Mesenchymal stem cell (in vitro differentiated cells and primary cell): ENCODE measurements around the gene MYLK2.

ENCODE experiments used
- DNase-seq: peaks from one replicate; pipeline ENCODE4 v3.0.0-alpha.2; 2013
- H2AFZ ChIP-seq: one replicate; pipeline ENCODE4 v1.6.1; 2013; ENCODE audit warnings: low read depth, mild to moderate bottlenecking, control low read depth, inconsistent platforms, low read length, moderate library complexity
- H2AK5ac ChIP-seq: 2 replicates; pipeline ENCODE4 v1.6.1; 2013; ENCODE audit warnings: low read length, moderate library complexity, mild to moderate bottlenecking, inconsistent platforms; ENCODE audit not compliant: severe bottlenecking
- H2BK120ac ChIP-seq: one replicate; pipeline ENCODE4 v1.6.1; 2013; ENCODE audit warnings: low read depth, mild to moderate bottlenecking, inconsistent platforms, low read length, moderate library complexity
- H2BK12ac ChIP-seq, 2 experiments: one replicate each; pipeline ENCODE4 v1.6.1; 2013; ENCODE audit warnings: inconsistent platforms in 2 of 2, low read length in 2 of 2, mild to moderate bottlenecking in 2 of 2, moderate library complexity in 2 of 2, control low read depth in 1 of 2
- H2BK15ac ChIP-seq: one replicate; pipeline ENCODE4 v1.6.1; 2013; ENCODE audit warnings: mild to moderate bottlenecking, low read depth, inconsistent platforms; ENCODE audit not compliant: poor library complexity, severe bottlenecking
- H2BK5ac ChIP-seq: 2 replicates; pipeline ENCODE4 v1.6.1; 2013; ENCODE audit warnings: low read depth, mild to moderate bottlenecking, low read length, control low read depth, inconsistent platforms; ENCODE audit not compliant: poor library complexity, severe bottlenecking
- H3K14ac ChIP-seq, 2 experiments: one replicate each; pipeline ENCODE4 v1.6.1; 2013; ENCODE audit warnings: inconsistent platforms in 2 of 2, low read length in 2 of 2, control low read depth in 1 of 2, mild to moderate bottlenecking in 1 of 2, moderate library complexity in 1 of 2
- H3K18ac ChIP-seq, 2 experiments: one replicate each; pipeline ENCODE4 v1.6.1; 2013; ENCODE audit warnings: inconsistent platforms in 2 of 2, low read length in 2 of 2, control low read depth in 1 of 2, low read depth in 1 of 2, mild to moderate bottlenecking in 1 of 2
- H3K23ac ChIP-seq, 2 experiments: one replicate each; pipeline ENCODE4 v1.6.1; 2013; ENCODE audit warnings: inconsistent platforms in 2 of 2, low read length in 2 of 2, mild to moderate bottlenecking in 2 of 2, moderate library complexity in 2 of 2, control low read depth in 1 of 2
- H3K27ac ChIP-seq: 2 replicates; pipeline ENCODE4 v1.5.1; 2013; ENCODE audit warnings: mild to moderate bottlenecking, moderate library complexity, low read length, control low read depth, inconsistent platforms; ENCODE audit not compliant: poor library complexity, severe bottlenecking
- H3K27me3 ChIP-seq, 2 experiments: 2 replicates each; pipeline versions ENCODE4 v1.6.1 to v1.7.0; 2013; ENCODE audit warnings: low read length in 2 of 2, mild to moderate bottlenecking in 2 of 2, moderate library complexity in 2 of 2, control low read depth in 1 of 2, inconsistent platforms in 1 of 2; ENCODE audit not compliant: control insufficient read depth in 1 of 2, insufficient read depth in 1 of 2
- H3K36me3 ChIP-seq, 2 experiments: 2 replicates each; pipeline versions ENCODE4 v1.6.1 to v1.7.0; 2013; ENCODE audit warnings: low read length in 2 of 2, control low read depth in 1 of 2, inconsistent platforms in 1 of 2, low read depth in 1 of 2, mild to moderate bottlenecking in 1 of 2; ENCODE audit not compliant: insufficient read depth in 2 of 2, control insufficient read depth in 1 of 2
- H3K4ac ChIP-seq, 2 experiments: one replicate each; pipeline ENCODE4 v1.6.1; 2013; ENCODE audit warnings: inconsistent platforms in 2 of 2, low read length in 2 of 2, mild to moderate bottlenecking in 2 of 2, moderate library complexity in 2 of 2, control low read depth in 1 of 2, low read depth in 1 of 2
- H3K4me1 ChIP-seq: 2 replicates; pipeline ENCODE4 v1.6.1; 2013; ENCODE audit warnings: low read depth, low read length, control low read depth; ENCODE audit not compliant: control insufficient read depth, insufficient read depth
- H3K4me2 ChIP-seq: 2 replicates; pipeline ENCODE4 v1.6.1; 2013; ENCODE audit warnings: low read length, mild to moderate bottlenecking, inconsistent platforms; ENCODE audit not compliant: poor library complexity, severe bottlenecking
- H3K4me3 ChIP-seq, 2 experiments: 2 replicates each; pipeline versions ENCODE4 v1.5.1 to v1.7.0; 2013; ENCODE audit warnings: low read length in 2 of 2, mild to moderate bottlenecking in 2 of 2, control low read depth in 1 of 2, low read depth in 1 of 2; ENCODE audit not compliant: insufficient read depth in 1 of 2
- H3K79me1 ChIP-seq: replicated peaks from 2 replicates; pipeline ENCODE4 v1.6.1; 2013; ENCODE audit warnings: mild to moderate bottlenecking, control low read depth, low read length, inconsistent platforms; ENCODE audit not compliant: poor library complexity, severe bottlenecking
- H3K9ac ChIP-seq: 2 replicates; pipeline ENCODE4 v1.7.0; 2013; ENCODE audit warnings: mild to moderate bottlenecking, low read length, moderate library complexity
- H3K9me3 ChIP-seq: 2 replicates; pipeline ENCODE4 v1.7.0; 2013; ENCODE audit warnings: mild to moderate bottlenecking, low read length; ENCODE audit not compliant: control insufficient read depth
- H4K8ac ChIP-seq: one replicate; pipeline ENCODE4 v1.6.1; 2013; ENCODE audit warnings: inconsistent platforms, mild to moderate bottlenecking, low read length, moderate library complexity
- H4K91ac ChIP-seq: one replicate; pipeline ENCODE4 v1.6.1; 2013; ENCODE audit warnings: mild to moderate bottlenecking, low read length, inconsistent platforms
- WGBS: methylation state at CpG from one replicate; pipeline ENCODE4 v1.1.7; 2013; ENCODE audit warnings: mixed read lengths; 5-methylcytosine and 5-hydroxymethylcytosine counted together

Gene MYLK2

DNA sequence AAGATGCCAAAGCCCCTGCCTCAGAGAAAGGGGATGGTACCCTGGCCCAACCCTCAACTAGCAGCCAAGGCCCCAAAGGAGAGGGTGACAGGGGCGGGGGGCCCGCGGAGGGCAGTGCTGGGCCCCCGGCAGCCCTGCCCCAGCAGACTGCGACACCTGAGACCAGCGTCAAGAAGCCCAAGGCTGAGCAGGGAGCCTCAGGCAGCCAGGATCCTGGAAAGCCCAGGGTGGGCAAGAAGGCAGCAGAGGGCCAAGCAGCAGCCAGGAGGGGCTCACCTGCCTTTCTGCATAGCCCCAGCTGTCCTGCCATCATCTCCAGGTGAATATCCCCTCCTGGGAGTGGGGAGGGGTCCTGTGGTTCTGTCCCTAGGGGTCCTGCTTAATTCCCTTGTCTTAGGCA, 1.1 kb downstream of the MYLK2 start:
- Histone ChIP-seq H3K9ac (no peak overlapping the region), H2BK5ac (no peak overlapping the region), H3K27me3 (peaks cover 4 to 52% of the 10 kb centered on the region in 2 experiments), H4K8ac (no peak overlapping the region), H2BK120ac (no peak overlapping the region), H4K91ac (no peak overlapping the region), H2AK5ac (no peak overlapping the region), H3K4me1 (peaks cover 34% of the 10 kb centered on the region), H2BK12ac (no peak overlapping the region), H3K4me3 (no peak overlapping the region), H3K4ac (no peak overlapping the region), H3K14ac (no peak overlapping the region), H3K36me3 (no peaks in the 10 kb centered on the region), H3K9me3 (no peaks in the 10 kb centered on the region), H2BK15ac (no peak overlapping the region), H3K79me1 (no peaks in the 10 kb centered on the region), H2AFZ (no peak overlapping the region), H3K18ac (no peak overlapping the region), H3K4me2 (no peak overlapping the region), H3K23ac (no peak overlapping the region), H3K27ac (no peak overlapping the region)
- 82% methylated on average over 6 of the region's 6 CpGs for WGBS
- no peak for DNase-seq

DNA sequence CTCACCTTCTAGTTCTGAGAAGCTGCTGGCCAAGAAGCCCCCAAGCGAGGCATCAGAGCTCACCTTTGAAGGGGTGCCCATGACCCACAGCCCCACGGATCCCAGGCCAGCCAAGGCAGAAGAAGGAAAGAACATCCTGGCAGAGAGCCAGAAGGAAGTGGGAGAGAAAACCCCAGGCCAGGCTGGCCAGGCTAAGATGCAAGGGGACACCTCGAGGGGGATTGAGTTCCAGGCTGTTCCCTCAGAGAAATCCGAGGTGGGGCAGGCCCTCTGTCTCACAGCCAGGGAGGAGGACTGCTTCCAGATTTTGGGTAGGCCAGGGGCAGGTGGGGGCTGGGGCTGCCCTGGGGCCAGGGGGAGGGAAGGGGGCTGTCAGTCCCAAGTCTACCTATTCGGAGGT, 2.3 kb downstream of the MYLK2 start:
- H2AFZ ChIP-seq: no peak overlapping the region
- H3K4me2 ChIP-seq: no peak overlapping the region
- no peaks in the 10 kb centered on the region for H3K9me3 ChIP-seq
- no peak overlapping the region for H2BK12ac ChIP-seq
- H3K4me3 ChIP-seq: no peak overlapping the region
- no peak for DNase-seq
- H3K36me3 ChIP-seq: no peaks in the 10 kb centered on the region
- H2BK5ac ChIP-seq: no peak overlapping the region
- no peak overlapping the region for H3K4ac ChIP-seq
- no peak overlapping the region for H3K14ac ChIP-seq
- H2AK5ac ChIP-seq: no peak overlapping the region
- no peak overlapping the region for H2BK15ac ChIP-seq
- no peak overlapping the region for H3K18ac ChIP-seq
- H4K91ac ChIP-seq: no peak overlapping the region
- peaks cover 14 to 64% of the 10 kb centered on the region in 2 experiments for H3K27me3 ChIP-seq
- no peaks in the 10 kb centered on the region for H3K79me1 ChIP-seq
- H3K9ac ChIP-seq: no peak overlapping the region
- no peak overlapping the region for H4K8ac ChIP-seq
- H3K23ac ChIP-seq: no peak overlapping the region
- 67% methylated on average over 4 of the region's 5 CpGs for WGBS
- H3K27ac ChIP-seq: no peak overlapping the region
- no peak overlapping the region for H2BK120ac ChIP-seq
- peaks cover 27% of the 10 kb centered on the region for H3K4me1 ChIP-seq

DNA sequence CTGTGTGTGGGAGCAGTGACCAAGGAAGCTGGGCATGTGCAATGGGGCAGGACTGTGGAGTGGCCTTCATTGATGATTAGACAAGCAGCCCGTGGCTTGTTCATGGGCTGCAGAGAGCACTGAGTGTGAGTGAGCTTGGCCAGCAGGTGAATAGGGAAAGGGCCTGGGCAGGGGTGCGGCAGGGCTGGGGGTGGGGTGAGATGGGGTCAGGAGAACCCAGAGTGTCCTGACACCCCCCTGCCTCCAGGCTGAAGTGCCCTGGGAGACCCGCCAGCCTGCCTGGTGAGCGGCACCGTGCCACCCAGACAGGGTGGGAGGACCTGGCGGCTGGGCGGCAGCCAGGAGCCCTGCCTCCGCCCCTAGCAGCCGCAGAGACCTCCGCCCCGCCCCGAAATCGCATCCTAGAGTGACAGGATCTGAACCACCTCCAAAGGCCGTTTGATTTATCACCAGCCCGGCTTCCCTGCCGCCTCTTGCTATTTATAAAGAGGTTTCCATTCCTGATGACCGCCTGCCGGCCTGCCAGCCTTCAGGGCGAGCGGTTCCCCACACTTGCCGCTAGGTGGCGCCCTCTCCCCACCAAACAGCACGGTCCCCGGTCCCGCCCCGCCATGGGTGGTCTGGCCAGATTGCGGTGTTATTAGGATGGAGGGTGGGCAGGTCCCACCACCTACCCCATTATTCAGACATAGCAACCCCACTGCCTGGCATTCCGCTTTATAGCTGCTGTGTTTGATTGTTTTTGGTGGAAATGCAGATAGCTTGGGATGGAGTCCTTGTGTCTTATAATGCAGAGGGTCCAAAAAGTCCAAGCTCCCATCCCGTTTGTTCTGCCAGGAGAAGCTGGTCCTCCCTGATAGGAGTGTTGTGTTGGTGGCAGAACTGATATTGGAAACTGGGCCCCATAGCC, 3.5 kb downstream of the MYLK2 start:
- Histone ChIP-seq H2BK120ac (no peak overlapping the region), H2AFZ (no peak overlapping the region), H2BK5ac (no peak overlapping the region), H2BK15ac (peak overlapping the region; percentile 13), H3K4me2 (peak overlapping the region; percentile 40), H2AK5ac (peak overlapping the region; percentile 4), H3K27me3 (peaks cover 22 to 62% of the 10 kb centered on the region in 2 experiments), H3K36me3 (no peaks in the 10 kb centered on the region), H3K79me1 (no peaks in the 10 kb centered on the region), H4K8ac (no peak overlapping the region), H4K91ac (no peak overlapping the region), H3K9me3 (no peaks in the 10 kb centered on the region), H3K27ac (no peak overlapping the region), H3K4me1 (peaks cover 26% of the 10 kb centered on the region), H3K23ac (no peak overlapping the region), H3K14ac (no peak overlapping the region), H2BK12ac (no peak overlapping the region), H3K9ac (no peak overlapping the region), H3K4me3 (no peak overlapping the region), H3K18ac (no peak overlapping the region), H3K4ac (no peak overlapping the region)
- 21% methylated on average over 24 of the region's 29 CpGs for WGBS
- peak; percentile 74 for DNase-seq

DNA sequence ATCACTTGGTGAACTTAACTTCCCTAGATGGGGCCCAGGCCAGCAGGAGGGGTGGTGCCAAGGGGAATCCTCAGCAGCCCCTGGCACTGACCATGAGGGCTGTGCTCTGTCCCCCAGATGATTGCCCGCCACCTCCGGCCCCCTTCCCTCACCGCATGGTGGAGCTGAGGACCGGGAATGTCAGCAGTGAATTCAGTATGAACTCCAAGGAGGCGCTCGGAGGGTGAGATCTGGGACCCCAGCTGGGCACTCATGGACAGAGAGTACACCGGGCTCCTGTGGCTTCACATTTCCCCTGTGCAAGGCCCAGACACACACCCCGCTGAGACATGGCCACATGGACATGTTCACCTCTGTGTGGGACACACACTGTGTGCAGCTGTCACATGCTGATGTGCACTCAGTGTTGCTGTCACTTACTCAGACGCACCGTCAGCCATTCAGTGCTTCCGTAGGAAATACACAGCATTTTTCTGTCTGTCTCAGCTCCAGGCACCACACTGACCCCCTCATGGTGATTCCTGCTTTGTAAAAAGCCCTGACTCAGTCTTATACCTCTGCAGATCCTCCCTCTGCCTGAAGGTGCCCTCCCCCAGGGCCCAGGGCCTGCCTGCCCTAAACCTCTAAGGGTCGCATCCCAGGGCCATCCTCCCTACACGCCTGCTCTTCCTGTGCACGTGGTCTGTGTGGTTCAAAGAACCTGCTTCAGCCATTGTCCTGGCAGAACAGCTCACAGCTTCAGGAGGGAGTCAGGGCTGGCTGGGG, 4.4 kb downstream of the MYLK2 start:
- Histone ChIP-seq H2BK15ac (no peak overlapping the region), H2BK120ac (no peak overlapping the region), H4K8ac (no peak overlapping the region), H3K9ac (no peak overlapping the region), H4K91ac (no peak overlapping the region), H3K23ac (no peak overlapping the region), H3K18ac (no peak overlapping the region), H3K79me1 (no peaks in the 10 kb centered on the region), H3K9me3 (no peaks in the 10 kb centered on the region), H3K4me1 (peaks cover 26% of the 10 kb centered on the region), H3K36me3 (no peaks in the 10 kb centered on the region), H3K27me3 (peaks cover 22 to 63% of the 10 kb centered on the region in 2 experiments), H2BK12ac (no peak overlapping the region), H2AFZ (no peak overlapping the region), H3K14ac (no peak overlapping the region), H3K4ac (no peak overlapping the region), H3K4me3 (no peak overlapping the region), H2AK5ac (peak overlapping the region; percentile 4), H3K27ac (no peak overlapping the region), H2BK5ac (no peak overlapping the region), H3K4me2 (no peak overlapping the region)
- no peak for DNase-seq
- 78% methylated on average over 14 of the region's 14 CpGs for WGBS
